ENCODE measurements around the gene SLC1A5.
"Not testable (repeated sequence)": the region's sequence is repeated elsewhere in the genome, so short reads cannot be mapped to it uniquely, and the experiment has no call there.

Gene SLC1A5

DNA sequence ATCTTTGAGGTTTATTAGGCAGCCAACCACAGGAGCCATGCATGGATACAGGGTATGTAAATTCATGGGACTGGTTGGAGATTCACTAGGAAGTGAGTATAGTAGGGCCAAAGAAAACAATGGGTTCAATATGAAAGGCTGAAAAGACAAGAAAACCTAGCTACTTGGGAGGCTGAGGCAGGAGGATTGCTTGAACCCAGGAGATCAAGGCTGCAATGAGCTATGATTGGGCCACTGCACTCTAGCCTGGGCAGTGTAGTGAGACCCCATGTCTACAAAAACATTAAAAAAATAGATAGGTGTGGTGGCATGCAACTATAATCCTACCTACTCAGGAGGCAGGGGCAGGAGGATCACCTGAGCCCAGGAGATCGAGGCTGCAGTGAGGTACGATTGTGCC, 10.3 kb upstream of the SLC1A5 start:
- DNase-seq: no peak

DNA sequence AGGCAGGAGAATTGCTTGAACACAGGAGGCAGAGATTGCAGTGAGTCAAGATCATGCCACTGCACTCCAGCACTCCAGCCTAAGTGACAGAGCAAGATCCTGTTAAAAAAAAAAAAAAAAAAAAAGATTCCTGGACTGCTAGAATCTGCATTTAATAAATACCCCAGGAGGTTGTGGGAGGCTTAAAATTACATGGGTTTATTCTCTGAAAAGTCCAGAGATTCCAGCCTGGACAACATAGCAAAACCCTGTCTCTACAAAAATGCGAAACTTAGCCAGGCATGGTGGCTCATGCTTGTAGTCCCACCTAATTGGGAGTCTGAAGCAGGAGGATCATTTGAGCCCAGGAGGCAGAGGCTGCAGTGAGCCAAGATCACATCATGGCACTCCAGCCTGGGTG, 9.5 kb upstream of the SLC1A5 start:
- DNase-seq: no peak

DNA sequence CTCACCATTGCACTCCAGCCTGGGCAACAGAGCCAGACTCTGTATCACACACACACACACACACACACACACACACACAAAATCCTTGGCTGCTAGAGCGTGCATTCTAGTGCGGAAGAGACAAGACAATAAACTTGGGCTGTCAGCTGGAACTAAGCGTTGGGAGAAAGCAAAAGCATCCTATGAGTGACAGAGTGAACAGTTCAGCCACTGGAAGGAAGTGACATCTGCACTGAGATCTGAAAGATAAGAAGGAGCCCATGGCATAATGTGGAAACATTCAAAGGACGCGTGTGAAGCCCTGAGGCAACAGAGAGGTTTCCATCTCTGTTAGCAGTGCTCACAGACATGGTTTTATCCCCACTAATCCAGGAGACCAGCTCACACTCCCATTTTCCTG, 3.5 kb upstream of the SLC1A5 start:
- DNase-seq: no peak

DNA sequence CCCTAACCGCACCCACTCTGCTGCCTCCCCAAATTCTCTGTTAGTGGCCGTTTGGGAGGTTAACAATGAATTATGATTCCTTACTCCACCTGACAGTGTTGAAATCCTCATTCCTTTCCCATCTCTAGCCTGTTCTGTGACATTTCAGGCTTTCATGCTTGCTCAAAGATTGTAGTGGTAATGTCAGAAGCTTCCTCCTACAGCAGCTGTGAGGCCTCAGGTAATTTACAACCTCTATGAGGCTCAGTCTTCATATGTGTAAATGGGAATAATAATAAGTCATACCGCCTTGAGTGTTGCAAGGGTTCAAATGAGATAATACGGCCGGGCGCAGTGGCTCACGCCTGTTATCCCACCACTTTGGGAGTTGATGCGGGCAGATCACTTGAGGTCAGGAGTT, 977 bp upstream of the SLC1A5 start:
- DNase-seq: no peak

DNA sequence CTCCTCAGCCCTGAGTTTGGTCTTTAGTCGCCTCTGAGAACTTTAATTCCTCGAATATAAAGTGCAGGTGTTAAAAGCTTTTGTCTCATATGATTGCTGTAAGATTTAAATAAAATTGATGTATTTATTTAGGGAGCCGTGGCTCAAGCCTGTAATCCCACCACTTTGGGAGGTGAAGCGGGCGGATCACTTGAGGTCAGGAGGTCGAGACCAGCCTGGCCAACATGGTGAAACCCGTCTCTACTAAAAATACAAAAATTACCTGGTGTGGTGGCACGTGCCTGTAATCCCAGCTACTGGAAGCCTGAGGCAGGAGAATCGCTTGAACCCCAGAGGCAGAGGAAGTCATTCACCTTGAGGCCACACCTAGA, 559 bp upstream of the SLC1A5 start:
- DNase-seq: no peak

DNA sequence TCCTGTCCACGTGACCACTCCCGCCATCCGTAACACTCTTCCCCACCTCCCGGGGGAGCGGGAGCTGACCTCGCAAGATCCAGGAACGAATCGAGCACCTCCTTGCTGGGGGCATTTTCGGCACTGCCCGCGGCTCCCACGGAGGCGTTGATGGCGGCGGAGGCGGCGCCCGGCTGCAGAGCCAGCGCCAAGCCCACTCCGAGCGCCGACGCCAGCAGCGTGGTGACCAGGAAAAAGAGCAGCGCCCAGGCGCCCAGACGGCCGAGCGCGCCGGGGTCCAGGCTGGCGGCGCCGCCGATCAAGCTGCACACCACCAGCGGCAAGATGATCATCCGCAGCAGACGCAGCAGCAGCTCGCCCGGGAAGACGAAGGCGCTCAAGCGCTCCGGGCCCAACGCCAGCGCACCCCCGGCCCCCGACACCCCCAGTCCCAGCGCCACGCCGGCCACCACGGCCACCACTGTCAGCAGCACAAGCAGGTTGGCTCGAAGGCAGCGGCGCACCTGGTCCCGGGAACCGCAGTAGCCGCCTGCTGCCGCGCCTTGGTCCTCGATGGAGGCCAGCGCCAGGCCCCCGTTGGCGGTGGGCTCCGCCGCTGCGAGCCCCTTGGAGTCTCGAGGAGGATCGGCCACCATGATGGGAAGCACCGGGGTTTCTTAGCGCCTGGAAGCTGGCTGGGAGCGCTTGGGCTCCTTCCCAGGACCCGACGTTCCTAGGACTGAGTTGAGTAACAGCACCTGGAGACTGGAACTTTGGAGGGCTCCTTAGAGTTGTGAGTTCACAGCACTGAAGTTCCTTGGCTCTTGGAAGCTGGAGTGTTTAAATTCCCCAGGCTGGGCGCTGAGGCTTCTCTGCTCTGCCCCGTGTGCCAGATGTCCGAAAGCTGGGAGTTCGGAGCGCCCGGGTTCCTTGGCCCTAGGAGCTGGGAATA, 798 bp downstream of the SLC1A5 start:
- no peak for DNase-seq

DNA sequence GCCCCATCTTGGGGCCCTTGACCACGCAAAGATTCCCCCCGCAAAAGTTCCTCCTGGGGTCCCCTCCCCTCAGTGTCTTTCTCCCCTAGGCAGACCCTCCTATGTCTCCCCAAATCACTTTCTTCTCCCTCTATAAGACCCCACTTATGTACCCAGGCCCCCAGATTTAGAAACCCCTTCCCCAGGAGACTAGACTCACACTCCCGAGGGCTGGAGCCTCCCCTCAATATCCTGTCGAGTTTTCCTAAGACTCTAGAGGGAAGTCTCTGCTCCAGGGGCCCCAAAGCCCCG, 1.4 kb downstream of the SLC1A5 start:
- DNase-seq: no peak

DNA sequence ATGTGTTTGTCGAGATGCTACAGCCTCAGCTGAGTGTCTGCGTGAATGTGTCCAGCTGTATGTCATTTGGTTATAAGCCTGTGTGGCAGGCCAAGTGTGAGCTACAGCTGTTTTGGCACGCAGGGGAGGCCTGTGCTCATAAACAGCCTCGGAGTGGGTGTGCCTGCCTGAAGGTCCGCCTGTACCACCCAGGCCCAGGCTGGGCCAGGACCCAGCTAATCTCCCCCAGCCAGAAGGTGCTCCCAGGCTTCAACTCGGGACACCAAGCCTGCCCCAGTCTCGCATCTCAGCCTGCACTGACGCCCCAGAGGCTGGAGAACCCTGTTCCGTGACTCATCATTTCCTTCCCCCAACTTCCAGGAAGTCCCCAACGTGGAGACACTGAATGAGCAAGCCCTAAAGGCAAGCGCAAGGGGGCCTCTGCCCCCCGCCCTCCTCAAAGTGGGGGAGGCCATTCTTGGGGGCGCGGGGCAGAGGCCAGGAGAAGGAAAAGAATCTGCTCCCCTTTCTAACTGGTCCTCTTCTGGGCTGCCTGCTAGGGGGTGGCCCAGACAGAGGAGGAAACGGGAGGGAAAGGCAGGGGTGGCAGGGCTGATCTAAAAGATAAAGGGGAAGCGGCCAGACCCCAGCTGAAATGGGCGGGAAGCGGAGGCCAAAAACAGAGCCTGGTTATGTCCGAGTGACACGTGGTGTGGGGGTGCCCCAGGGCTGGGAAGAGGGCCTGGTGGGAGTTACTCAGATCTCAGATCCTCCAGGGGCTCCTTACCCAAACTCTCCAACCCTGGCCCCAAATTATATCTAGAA, 2.0 kb downstream of the SLC1A5 start:
- DNase-seq: no peak

DNA sequence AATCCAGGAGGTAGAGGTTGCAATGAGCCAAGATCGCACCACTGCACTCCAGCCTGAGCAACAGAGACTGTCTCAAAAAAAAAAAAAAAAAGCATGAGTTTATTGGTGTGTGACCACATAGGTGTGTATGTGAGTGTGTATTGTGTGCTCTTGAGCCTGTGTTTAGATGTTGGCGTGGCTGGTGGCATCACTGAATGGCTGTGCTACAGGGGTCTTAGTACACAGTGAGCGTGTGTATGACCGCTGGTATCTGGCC, 2.5 kb downstream of the SLC1A5 start:
- no peak for DNase-seq

DNA sequence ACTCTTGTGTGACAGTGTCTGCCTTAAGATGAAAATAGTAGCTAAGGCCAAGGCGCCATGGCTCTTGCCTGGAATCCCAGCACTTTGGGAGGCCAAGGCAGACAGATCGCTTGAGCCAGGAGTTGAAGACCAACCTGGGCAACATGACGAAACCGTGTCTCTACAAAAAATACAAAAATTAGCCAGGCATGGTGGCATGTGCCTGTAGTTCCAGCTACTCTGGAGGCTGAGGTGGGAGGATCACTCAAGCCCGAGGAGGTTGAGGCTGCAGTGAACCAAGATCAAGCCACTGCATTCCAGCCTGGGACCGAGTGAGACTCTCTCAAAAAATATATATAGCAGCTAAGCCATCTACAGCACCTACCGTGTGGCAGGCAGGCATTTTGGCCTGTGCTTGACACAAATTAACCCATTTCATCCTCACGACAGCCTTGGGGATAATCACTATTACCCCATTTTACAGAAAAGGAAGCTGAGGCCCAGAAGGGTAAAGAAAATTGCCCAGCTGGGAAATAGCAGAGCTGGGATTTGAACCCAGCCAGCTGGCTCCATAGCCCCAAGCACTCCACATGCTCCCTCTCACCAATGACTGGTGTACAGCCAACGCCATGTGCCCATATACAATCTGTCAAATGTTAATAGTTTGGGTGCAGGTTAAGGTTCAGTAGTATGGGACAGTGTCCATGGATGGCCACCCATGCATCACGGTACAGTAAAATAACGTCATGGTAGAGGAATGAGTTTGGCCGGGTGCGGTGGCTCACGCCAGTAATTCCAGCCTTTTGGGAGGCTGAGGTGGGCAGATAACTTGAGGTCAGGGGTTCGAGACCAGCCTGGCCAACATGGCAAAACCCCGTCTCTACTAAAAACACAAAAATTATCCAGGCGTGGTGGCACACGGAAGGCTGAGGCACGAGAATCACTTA, 3.1 kb downstream of the SLC1A5 start:
- no peak for DNase-seq

DNA sequence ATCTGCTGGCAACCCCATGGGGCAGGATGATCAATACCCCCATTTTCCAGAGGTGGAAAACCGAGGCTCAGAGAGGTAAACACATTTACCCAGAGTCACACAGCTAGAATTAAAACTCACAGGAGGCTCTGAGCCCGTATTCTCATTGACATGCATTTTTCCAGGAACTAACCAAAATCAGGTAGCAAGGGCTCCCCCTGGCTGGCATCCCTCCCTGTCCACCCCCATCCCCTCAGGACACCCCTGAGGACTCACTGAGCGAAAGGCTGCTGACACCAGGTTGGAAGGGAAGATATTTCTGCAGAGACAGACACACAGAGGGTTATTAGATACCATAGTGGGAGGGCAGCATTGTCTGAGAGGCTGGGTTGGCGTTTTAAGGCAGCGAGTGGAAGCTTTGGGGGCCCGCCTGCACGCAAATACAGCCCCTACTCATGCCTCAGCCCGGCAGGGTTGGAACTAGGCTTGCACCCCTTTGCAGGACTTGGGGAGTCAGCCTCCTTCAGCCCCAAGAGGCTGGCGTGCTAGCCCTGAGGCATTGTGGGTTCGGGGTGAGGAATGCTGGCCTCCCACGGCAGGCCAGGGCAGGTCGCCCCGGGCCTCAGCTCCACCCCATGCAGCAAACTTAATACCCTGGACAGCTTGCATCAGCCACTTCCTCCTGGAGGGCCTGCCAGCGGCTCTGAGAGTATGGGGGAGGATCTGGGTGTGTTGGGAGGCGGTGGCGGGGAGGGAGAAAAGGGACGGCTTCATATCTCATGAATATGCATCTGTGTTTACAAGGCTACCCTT, 3.9 kb downstream of the SLC1A5 start:
- no peak for DNase-seq

DNA sequence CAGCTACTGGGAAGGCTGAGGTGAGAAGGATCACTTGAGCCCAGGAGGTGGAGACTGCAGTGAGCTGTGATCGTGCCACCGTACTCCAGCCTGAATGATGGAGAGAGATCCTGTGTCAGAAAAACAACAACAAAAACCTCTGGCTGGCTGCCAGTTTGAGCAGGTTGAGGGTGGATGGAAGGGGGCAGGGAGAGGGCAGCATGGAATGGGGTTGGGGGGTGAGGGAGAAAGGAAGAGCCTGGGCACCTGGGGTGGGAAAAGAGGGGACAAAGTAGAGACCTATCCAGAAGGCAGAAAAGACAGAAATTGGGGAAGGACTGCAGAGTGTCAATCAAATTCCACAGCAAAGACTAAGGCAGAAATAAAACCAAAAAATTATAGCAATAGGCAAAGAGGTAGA, 4.7 kb downstream of the SLC1A5 start:
- no peak for DNase-seq

DNA sequence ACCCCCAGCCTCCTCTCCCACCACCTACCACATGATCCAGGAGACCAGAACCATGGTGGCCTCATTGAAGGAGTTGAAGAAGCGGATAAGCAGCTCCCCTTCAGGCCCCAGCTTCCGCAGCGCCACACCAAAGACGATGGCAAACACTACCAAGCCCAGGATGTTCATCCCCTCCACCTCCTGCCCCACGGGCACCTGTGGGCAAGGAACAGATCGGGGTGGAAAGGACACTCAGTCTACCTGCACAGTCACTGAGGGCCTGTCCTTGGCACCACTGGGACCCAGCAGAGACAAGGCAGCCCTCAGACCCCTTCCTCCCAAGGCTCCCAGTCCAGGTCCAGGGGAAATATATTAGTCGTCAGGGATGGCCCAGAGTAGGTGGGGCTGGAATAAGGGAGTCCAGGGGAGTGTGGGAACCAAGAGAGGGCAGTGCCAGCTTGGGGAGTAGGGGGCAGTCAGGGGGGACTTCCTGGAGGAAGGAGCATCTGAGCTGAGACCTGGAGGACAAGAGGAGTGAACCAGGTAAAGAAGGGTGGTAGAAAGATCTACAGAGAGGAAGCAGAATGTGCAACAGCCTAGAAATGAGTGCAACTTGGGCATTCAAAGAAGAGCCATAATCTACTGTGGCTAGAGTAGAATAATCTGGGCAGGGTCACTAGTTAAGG, 5.9 kb downstream of the SLC1A5 start:
- DNase-seq: no peak

DNA sequence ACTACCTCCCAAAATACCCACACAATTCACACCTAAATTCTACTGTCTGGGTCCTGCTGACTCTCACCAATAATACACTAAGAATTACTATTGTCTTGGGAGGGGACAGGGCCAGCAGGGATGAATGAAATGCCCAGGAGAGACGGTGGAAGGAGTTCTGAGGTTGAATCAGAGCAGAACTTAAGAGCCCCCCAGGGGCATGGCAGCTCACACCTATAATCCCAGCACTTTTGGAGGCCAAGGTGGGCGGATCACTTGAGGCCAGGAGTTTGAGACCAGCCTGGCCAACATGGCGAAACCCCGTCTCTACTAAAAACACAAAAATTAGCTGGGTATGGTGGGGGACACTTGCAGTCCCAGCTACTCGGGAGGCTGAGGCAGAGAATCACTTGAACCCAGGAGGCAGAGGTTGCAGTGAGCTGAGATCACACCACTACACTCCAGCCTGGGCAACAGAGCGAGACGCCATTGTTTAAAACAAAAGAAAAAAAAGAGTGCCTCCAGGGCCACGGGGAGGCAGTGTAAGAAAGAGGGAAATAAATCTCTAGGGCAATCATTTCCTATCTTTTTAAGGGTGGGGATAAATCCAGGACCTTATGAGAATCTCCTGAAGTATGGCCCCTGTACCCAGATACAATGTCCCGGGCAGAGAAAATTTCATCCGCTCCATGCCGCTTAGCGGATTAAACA, 10.3 kb downstream of the SLC1A5 start:
- DNase-seq: not testable (repeated sequence)

DNA sequence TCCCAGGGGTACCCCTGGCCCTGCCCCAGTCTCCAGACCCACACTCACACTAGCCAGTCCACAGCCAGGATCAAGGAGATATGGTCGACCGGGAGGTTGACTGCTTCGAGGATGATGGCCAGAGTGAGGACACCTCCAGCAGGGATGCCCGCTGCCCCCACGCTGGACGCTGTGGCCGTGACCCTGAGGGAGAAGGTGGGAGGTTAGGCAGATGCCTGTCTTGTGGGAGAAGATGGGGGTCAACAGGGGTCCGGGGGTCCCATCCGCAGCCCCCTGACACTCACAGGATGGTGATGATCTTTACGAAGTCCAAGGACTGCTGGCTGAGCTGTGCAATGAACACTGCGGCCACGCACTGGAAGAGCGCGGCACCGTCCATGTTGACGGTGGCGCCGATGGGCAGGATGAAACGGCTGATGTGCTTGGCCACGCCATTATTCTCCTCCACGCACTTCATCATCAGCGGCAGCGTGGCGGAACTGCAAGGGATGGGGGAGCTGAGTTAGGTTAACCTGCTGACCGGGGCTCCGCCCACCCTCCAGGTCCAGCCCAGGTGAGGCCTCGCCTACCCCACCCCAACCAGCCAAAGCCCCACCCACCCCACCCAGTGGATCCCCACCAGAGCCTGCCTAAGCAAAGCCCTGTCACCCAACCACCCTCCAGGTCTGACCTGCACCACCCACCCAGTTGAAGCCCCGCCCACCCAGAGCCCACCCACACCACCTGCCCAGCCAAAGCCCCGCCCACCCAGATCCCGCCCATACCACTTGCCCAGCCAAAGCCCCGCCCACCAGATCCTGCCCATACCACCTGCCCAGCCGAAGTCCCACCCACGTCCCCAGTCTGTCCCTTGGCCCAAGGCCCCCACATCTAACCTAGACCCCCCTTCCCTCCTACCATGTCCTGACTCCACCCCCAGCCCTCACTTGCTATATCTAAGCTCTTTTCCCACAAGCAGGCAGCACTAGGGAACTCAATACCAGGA, 11.2 kb downstream of the SLC1A5 start:
- DNase-seq: no peak

DNA sequence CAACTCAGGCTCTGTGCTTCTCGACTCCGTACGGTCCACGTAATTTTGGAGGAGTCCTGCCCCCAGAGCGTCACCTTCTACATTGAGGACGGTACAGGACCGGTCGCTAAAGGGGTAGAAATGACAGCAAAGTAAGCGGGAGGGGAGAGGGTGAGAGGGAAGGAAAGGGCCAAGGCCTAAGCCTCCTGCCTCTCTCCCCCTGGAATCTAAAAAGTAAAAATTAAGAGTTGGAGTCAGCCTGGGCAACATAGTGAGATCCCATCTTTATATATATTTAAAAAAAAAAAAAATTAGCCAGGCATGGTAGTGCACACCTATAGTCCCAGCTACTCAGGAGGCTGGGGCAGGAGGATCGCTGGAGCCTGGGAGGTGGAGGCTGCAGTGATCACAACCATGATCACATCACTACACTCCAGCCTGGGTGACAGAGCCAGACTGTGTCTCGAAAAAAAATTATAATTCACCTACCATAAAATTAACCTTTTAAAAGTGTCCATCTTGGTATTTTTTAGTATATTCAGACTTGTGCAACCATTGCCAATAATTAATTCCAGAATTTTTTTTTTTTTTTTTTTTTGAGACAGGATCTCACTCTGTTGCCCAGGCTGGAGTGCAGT, 12.6 kb downstream of the SLC1A5 start:
- no peak for DNase-seq

DNA sequence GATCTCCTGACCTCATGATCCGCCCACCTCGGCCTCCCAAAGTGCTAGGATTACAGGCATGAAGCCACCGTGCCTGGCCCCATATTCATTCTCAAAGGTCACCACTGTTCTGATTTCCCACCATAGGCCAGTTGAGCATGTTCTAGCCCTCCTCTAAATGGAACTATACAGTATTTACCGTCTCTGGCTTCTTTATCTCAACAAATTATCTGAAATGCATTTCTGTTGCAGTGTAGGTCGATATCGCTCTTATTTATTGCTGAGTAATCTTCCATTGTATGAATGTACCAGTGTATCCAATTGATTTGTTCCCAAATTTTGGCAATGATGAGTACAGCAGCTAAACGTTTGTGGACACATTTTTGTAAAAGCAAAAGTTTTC, 15.4 kb downstream of the SLC1A5 start:
- DNase-seq: no peak

DNA sequence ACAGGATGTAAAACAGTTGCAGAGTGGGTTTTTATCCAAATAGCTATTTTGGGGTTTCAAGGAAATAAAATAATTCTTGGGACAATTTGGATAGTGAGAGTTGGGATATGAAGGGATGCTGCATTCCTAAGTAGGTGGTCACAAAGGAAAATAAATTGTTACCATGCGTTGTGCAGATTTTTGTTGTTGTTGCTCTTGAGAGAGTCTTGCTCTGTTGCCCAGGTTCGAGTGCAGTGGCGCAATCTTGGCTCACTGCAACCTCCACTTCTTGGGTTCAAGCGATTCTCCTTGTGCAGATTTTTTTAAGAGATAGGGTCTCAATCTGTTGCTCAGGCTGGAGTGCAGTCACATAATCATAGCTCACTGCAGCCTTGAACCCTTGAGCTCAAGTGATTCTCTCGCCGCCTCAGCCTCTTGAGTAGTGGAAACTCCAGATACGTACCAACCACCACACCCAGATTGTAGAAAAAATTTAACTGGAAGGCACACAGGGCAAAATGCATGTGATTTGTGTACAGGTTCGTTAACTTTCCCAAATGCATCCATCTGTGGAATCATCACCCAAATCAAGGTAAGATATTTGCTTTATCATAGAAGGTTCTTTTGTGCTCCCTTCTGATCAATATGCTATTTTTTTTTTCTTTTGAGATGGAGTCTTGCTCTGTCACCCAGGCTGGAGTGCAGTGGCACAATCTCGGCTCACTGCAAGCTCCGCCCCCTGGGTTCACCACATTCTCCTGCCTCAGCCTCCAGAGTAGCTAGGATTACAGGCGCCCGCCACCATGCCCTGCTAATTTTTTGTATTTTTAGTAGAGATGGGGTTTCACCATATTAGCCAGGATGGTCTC, 16.0 kb downstream of the SLC1A5 start:
- no peak for DNase-seq

DNA sequence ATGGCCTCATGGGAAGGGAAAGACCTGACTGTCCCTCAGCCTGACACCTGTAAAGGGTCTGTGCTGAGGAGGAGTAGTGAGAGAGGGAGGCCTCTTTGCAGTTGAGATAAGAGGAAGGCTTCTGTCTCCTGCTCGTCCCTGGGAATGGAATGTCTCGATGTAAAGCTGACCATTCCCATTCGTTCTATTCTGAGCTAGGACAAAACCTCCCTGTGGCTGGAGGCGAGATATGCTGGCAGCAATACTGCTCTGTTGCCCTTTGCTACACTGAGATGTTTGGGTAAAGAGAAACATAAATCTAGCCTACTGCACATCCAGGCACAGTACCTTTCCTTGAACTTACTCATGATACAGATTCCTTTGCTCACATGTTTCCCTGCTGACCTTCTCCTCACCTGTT, 19.6 kb downstream of the SLC1A5 start:
- DNase-seq: not testable (repeated sequence)

Data from NCI-H774 (cell line).